Inflammatory macrophage treated with lipopolysaccharide for 1 hour (primary cell): ENCODE results near the gene PCDH15.

Source experiments
- DNase-seq, 2 donors: peaks; one replicate each; pipeline ENCODE4 v3.0.0-alpha.2; 2020 to 2022

The PCDH15 gene

GRCh38 chr10:54800741-54801421, at the start of gene PCDH15:
Gene PCDH15 (minus strand): TSS chr10:54801231. CDS start chr10:54664262, 136,969 bp downstream.
- no peak for DNase-seq

DNA sequence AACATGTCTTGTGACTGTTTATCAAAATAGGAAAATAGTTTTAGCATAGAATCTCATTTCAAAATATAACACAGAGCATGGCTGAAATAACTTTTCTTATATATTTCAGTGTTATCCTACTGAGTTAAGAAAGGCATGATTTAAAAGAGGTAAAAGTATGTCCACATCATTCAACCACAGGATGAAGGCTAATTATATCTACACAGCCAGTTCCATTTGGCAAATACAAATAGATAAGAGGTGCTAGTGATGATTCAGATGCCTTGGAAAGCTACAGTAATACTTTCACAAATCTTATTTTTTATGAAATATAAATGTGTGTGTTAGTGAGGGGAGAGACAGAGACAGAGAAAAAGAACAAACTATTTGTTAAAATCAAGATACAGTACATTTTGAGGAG, 42.9 kb upstream of the PCDH15 start:
- DNase-seq = no peak

DNA sequence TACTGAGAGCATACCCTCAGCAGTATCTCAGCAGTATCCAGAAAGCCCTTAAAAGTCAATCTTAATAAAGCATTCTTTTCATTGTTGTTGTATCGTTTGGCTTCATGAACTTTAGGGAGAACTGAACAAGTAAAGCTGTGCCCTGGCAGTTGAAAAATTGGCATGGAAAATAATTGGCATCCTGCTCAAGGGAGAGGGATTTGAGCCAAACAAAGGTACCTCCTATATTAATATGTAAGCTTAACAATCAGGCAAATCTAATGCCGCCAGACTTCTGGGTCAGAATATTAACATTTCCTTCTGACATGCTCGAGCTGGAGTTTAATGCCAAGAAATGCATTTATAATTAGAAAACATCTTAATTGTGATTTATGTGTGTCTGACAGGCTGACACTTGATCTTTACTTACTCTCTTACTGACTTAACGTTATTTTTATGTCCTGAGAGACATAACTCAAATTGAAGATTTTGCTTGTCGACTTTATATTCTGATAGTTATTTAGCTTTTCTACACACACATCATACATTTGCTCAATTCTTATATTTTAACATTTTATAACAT, 42.1 kb upstream of the PCDH15 start:
- no peak for DNase-seq

GRCh38 chr10:54837479-54837878, 36.4 kb upstream of the PCDH15 start:
- no peak for DNase-seq

- no peak for DNase-seq
Measured at GRCh38 chr10:54833029-54833428, 32.0 kb upstream of the PCDH15 start.

GRCh38 chr10:54826994-54827560, 26.0 kb upstream of the PCDH15 start:
- DNase-seq = no peak

DNA sequence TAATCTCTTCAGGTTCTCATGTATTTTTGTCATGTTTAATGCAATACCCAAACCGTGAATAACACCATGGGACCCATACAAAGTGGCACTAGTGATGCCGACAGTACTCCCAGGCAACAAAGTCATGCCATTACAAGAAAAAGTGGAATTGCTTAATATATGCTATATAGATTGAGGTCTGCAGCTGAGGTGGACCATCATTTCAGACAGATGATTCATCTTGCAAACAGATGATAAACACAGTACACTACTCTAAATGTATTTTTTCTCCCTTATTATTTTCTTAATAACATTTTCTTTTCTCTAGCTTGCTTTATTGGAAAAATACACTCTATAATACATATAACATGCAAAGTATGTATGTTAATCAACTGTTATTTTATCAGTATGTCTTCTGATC, 14.6 kb upstream of the PCDH15 start:
- DNase-seq = no peak

GRCh38 chr10:54808186-54808935, 7.3 kb upstream of the PCDH15 start:
- no peak for DNase-seq

DNA sequence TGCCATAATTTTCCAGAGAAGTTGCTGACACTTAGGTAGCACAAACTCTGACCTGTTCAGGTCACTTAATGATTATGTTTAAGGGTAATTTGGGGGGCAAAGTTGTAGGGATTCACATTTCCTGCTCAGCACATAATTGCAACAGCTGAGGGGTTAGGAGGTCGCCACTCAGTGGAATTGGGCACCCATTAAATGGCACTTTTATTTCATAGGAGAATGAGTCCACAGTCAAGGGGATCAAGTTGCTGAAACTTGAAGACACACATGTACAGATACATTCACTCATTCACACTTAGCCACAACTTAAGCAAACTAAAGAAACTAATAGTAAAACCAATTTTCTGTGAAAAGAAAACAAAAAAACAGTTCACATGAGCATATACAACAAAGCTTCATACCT, 1.5 kb downstream of the PCDH15 start:
- no peak for DNase-seq

DNA sequence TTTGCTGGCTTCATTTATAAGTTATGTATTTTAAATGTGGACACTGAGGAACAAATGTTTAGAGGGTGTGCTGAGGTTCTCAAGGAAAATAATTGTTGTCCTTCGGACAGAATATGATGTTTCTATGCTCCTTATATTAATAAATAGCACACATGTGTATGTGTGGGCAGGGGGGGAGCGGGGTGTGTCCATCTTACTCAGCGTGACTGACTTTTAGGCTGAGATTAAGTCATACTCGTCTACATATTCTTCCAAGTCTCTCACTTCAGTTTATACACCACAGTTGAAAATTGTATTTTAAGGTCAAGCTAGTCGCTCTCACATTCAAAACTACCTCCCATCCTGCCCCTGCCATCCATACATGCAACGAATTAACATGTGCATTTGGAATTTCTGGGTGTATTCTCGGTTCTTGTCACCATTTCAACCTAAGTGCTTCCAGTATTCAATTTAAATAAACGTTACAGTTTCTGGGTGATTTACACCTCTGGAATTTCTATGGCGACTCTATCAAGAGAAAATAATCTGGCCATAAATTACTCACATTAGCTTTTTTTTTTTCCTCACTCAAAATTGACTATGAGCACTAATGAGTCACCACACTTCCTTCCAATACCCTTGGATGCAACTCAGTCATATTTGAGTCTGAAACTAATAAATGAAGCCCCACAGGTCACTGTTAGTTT, 3.3 kb downstream of the PCDH15 start:
- no peak for DNase-seq

- DNase-seq = no peak
Measured at GRCh38 chr10:54796881-54797280, 4.2 kb downstream of the PCDH15 start.

- DNase-seq = no peak
Measured at GRCh38 chr10:54776622-54777021, 24.4 kb downstream of the PCDH15 start.

DNA sequence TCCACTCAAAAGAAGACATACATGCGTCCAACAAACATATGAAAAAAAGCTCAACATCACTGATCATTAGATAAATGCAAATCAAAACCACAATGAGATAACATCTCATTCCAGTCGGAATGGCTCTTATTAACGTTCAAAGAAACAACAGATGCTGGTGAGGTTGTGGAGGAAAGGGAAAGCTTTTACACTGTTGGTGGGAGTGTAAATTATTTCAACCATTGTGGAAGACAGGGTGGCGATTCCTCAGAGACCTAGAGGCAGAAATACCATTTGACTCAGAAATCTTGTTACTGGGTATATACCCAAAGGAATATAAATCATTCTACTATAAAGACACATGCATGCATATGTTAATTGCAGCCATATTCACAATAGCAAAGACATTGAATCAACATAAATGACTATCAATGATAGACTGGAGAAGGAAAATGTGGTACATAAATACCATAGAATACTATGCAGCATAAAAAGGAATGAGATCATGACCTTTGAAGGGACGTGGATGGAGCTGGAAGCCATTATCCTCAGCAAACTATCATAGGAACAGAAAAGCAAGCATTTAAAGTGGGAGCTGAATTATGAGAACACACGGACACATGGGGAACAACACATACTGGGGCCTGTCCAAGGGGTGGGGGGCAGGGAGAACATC, 28.4 kb downstream of the PCDH15 start:
- no peak for DNase-seq

DNA sequence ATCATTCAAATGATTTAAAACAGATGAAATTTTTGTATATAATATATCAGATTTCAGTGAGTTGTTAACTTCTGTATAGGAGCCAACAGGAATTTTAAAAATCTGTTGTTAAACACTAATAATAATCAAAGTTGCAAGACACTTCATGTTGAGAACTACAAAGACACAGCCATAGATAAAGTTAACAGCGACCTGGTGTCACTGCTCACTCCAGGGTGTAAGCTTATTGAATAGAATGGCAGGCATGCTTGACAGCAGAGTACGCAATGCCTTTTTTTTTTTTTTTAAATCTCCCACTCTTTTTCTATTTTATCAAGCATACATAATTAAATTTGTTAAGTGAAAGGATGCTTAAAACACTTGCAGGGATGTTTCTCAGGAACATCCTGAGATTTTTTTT, 32.0 kb downstream of the PCDH15 start:
- DNase-seq = no peak

- DNase-seq = no peak
Measured at GRCh38 chr10:54758791-54759190, 42.2 kb downstream of the PCDH15 start.

DNA sequence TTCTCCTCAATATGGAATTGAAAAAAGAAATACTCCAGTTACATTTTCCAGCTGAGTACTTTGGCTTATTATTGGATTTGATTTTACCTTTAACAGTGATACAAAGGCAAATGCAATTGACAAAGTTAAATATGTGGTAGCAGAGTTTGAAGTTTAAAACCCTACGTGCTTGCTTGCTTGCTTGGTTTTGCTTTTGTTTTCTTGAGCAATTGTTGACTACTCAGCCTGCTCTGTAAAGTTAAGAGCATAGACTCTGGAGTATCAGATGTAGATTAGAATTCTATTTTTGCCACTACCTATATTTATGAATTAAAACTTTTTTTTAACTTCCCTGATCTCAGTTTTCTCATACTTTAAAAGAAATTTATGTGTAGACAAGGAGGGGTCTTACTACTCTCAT, 51.4 kb downstream of the PCDH15 start:
- DNase-seq = no peak

- DNase-seq = no peak
Measured at GRCh38 chr10:54745436-54745835, 55.6 kb downstream of the PCDH15 start.

DNA sequence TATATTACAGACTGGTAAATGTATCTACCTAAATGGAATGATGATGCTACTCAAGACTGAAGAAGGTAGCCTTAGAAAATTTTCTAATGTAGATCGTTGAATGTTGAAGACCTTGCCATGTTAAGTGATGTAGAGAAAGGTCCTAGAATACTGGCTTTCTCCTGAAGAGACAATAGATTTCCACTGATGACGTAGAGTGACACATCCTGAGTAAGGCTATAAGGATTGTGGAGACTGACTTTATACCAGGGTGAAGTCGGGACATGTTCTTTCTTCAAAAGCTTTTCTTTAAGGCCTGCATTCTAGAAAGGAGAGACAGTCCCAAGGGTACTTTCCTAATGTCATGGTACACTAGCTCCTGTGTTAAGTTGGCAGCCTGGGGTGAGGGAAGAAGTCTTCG, 58.6 kb downstream of the PCDH15 start:
- DNase-seq = no peak

GRCh38 chr10:54728511-54728910, 72.5 kb downstream of the PCDH15 start:
- DNase-seq = no peak

- DNase-seq = no peak
Measured at GRCh38 chr10:54722075-54722474, 79.0 kb downstream of the PCDH15 start.

DNA sequence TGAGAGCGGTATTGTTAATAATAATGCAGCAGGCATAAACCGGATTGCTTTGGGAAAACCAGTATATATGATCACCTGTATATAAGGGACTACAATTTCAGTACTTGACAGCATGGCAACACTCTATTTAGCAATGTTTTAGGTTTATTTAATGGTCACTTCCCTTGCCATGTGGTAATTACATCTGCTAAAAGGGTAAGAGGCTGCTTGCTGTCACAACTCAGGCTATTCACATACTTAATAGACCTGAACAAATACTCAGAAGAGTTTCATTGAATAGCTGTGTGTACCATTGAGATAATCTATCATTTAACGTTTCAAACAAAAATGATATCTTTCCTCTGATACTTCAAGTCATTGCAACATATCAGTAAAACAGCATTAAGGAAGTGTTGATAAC, 90.1 kb downstream of the PCDH15 start:
- no peak for DNase-seq

- no peak for DNase-seq
Measured at GRCh38 chr10:54708591-54708990, 92.4 kb downstream of the PCDH15 start.

DNA sequence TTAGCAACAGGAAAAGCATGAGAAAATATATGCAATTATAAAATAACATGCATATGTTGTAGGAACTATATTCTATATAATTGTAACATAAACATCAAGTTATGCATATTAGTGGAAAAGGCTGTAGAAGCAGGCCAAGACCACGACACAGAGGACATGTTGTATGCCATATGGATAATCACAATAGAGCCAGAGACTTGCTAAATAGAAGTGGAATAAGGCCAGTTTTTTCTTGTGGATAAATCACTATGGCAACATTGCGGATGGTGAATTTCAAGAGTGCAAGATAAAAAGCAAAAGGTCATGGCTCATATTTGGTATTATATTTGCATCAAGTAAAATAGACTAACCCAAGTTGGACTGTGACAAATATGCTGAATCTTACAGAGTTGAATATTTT, 93.0 kb downstream of the PCDH15 start:
- DNase-seq = no peak
